ENCODE measurements around the gene MPST.
A peak's percentile ranks its signal among the peaks of the same experiment; 100 is the strongest.
"Not testable (repeated sequence)": the region's sequence is repeated elsewhere in the genome, so short reads cannot be mapped to it uniquely, and the experiment has no call there.

The MPST gene

GRCh38 chr22:37063431-37064420 lies 44.2 kb downstream of the MPST start:
- DNase-seq = no peak

DNA sequence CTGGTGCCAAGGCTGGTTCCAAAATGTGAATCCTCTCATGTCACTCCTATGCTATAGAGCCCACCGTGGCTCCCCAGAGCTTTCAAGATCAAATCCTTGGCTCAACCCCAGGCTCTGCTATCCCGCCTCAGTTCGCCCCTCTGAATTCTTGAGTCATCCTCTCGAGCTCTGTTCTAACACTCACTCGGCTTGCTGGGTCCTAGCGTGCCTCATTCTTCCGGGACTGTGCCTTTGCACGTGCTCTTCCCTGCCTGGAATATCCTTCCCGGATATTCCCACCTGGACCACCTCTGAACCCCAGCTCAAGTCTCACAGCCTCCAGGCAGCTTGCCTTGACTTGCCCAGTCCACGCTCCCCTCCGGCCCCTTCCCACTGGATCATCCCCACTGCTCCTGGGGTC lies 45.0 kb downstream of the MPST start:
- DNase-seq = no peak

DNA sequence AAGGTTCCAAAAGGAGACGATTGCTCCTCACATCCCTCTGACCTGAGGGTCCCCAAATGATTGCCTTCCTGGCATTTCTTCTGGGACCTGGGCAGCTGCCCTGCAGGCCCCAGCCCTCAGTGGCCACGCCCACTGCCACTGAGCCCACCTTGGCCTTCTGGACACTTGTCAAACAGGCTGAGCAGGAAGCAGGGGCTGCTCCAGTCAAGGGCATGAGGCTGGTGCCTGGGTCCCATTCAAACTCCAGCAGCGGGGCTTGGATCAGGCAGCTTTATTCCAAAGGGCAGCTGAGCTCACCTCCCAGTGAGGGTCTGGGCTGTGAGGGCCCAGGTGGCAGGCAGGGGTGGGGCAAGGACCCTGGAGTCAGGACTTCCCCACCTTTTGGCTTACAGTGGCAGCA lies 45.6 kb downstream of the MPST start:
- DNase-seq = no peak

- no peak for DNase-seq
Measured at GRCh38 chr22:37065961-37066360, 46.4 kb downstream of the MPST start.

- no peak for DNase-seq
Measured at GRCh38 chr22:37067428-37067827, 47.9 kb downstream of the MPST start.

- DNase-seq = no peak
Measured at GRCh38 chr22:37068859-37069258, 49.3 kb downstream of the MPST start.

DNA sequence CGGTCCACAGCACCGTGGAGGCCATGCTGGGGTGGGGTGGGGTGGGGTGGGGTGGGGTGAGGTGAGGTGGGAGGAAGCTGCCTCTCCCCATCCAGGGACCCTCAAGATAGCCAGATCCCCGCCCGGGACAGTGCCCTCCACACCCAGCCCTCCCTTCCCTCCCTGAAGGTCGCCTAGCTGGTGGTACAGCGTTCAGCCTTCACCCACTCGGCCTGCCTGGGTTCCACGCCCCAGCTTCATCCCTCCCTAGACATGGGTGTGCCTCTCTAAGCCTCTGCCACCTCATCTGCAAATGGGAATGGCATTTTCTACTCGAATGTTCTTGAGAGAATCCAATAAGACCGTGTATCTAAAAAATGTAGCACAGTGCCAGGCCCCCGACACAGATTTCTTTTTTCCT lies 49.8 kb downstream of the MPST start:
- no peak for DNase-seq

GRCh38 chr22:37069719-37070118 lies 50.2 kb downstream of the MPST start:
- DNase-seq = no peak

GRCh38 chr22:37070334-37070733 lies 50.8 kb downstream of the MPST start:
- no peak for DNase-seq

- no peak for DNase-seq
Measured at GRCh38 chr22:37070744-37071143, 51.2 kb downstream of the MPST start.

DNA sequence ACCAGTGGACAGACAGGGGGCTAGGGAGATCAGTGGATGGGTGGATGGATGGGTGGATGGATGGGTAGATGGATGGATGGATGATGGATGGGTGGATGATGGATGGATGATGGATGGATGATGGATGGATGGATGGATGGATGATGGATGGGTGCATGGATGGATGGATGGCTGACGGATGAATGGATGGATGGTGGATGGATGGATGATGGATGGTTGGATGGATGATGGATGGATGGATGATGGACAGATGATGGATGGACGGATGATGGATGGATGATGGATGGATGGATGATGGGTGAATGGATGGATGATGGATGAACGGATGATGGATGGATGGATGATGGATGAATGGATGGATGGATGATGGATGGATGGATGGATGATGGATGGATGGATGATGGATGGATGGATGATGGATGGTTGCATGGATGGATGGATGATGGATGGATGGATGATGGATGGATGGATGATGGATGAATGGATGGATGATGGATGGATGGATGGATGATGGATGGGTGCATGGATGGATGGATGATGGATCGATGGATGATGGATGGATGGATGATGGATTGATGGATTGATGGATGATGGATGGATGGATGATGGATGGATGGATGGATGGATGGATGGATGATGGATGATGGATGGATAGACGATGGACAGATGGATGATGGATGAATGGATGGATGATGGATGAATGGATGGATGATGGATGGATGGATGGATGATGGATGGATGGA lies 52.5 kb downstream of the MPST start:
- not testable (repeated sequence) for DNase-seq

DNA sequence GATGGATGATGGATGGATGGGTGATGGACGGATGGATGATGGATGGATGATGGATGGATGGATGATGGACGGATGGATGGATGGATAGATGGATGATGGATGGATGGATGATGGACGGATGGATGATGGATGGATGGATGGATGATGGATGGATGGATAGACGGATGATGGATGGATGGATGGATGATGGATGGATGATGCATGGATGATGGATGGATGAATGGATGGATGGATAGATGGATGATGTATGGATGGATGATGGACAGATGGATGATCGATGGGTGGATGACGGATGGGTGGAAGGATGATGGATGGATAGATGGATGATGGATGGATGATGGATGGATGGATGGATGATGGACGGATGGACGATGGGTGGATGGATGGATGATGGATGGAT lies 53.1 kb downstream of the MPST start:
- DNase-seq = no peak

DNA sequence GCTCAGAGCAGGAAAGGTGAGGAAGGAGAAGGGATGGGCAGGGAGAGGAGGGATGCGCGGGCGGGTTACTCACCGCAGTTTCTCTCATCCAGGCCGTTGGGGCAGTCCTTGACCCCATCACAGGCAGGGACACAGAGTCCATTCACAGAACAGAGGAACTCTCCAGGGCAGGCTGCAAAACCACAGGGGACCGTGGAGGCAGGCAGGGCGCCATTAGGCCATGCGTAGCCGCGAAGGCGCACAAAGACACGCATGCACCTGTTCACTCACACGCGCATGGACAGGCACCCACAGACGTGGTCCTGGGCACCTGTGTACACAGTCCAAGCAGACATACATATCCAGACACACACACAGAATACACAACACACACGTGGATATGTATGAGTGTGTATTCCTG lies 55.0 kb downstream of the MPST start:
- no peak for DNase-seq

GRCh38 chr22:37075046-37075445 lies 55.5 kb downstream of the MPST start:
- DNase-seq = no peak

DNA sequence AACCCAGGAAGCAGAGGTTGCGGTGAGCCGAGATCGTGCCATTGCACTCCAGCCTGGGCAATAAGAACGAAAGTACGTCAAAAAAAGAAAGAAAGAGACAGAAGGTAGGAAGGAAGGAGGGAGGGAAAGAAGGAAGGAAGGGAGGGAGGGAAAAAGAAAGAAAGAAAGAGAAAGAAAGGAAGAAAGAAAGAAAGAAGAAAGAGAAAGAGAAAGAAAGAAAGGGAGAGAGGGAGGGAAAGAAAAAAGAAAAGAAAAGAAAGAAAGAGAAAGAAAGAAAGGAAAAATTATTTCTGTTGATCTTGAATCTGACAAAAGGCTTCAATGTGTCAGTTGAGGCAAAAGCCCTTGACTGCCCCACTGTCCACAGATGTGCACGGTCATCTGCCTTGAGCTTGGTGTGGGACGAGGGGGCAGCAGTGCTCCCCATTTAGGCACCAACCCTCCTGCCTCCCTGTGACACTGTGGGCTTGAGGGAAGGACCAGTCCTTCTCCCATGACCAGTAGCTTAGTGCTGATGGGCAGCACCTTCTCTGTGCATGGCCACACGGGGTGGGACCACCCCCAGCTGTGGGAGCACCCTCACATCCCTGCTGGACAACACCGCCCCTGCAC lies 56.4 kb downstream of the MPST start:
- DNase-seq = no peak

DNA sequence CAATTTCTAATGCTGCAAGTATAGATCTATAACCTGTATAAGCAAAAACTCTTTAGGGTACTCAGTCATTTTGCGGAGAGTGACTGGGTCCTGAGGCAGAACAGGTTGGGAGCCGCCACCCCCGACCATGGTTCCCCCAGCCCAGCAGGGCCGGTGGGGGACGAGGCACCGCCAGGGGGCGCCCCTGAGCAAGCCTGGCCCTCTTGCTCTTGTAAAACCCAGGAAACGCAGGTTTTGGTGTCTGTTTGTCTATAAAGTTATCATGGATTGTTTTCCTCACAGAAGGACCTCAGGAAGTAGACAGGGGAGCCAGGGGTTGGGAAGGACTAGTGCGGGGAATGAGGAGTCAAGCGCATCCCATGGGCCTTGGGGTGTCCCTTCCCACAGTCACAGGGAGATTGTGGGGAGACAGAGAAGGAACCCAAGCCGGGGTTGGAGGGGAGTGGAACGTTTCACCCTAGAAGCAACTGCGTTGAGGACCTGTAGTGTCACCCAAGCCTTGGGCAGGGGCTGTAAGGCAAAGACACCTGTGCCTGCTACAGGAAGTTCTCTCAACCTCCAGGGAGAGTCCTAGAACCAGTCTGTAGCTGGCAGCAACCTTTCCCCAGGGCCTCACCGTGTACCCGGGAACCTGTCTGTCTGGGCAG lies 58.4 kb downstream of the MPST start:
- peak; percentile 73 for DNase-seq

DNA sequence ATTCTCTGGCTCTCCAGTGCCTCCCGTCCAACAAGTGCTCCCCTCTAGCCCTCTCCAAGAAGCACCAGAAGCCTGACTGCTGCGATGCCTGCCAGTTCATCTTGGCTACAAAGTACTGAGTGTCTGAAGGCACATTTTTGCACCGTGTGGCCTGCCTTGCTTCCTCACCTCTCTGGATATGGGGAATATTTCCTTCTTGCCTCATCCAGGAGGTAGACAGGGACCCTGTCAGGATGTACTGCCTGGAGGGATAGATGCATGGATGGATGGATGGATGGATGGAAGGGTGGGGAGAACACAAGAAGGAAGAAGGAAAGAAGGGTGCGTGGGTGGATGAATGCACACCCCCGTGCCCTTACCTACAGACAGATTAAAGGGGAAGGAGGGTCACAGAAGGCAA lies 59.6 kb downstream of the MPST start:
- DNase-seq = no peak
